NB4 (cell line): Measurements from ENCODE around the gene SYT12.
"Not testable (repeated sequence)": the region's sequence is repeated elsewhere in the genome, so short reads cannot be mapped to it uniquely, and the experiment has no call there.

Experiments
- DNase-seq: peaks from one replicate; pipeline ENCODE4 v3.0.0; 2010; ENCODE audit warnings: low read depth
- H3K4me3 ChIP-seq: one replicate; pipeline ENCODE4 v1.5.1; 2011; ENCODE audit warnings: mild to moderate bottlenecking, low read depth, low read length, moderate library complexity
- CTCF ChIP-seq: IDR thresholded peaks from one replicate; pipeline ENCODE4 v1.5.1; 2012; ENCODE audit warnings: low read depth, low read length
- MAX ChIP-seq: IDR thresholded peaks from 2 replicates; pipeline ENCODE4 v1.6.1; 2011; ENCODE audit warnings: low read depth, low read length
- MYC ChIP-seq: IDR thresholded peaks from 2 replicates; pipeline ENCODE4 v1.6.1; 2011; ENCODE audit warnings: low read depth, low read length
- POLR2A ChIP-seq: IDR thresholded peaks from 2 replicates; pipeline ENCODE4 v1.6.1; 2011; ENCODE audit warnings: mild to moderate bottlenecking; ENCODE audit not compliant: insufficient read length; ENCODE audit errors: extremely low read depth

Gene SYT12

GRCh38 chr11:67002921-67003411, 20.0 kb upstream of the SYT12 start:
- DNase-seq: no peak
- H3K4me3 ChIP-seq: no peak overlapping the region
- TF ChIP-seq MAX: no peak
- TF ChIP-seq CTCF: no peak
- no peak for TF ChIP-seq MYC
- TF ChIP-seq POLR2A: no peak

GRCh38 chr11:67005200-67005599, 17.7 kb upstream of the SYT12 start:
- DNase-seq: not testable (repeated sequence)

GRCh38 chr11:67006029-67006884, 16.7 kb upstream of the SYT12 start:
- DNase-seq: peak; percentile 85
- peak; percentile 60; the same call in 1 of the 2 replicates for TF ChIP-seq MAX
- no peak for TF ChIP-seq POLR2A
- TF ChIP-seq MYC: 0 out of 2 replicates have a peak, but pooled peaks have one; percentile 23
- no peak for TF ChIP-seq CTCF
- no peak overlapping the region for H3K4me3 ChIP-seq

More at GRCh38 chr11:67005200-67005599, 17.7 kb upstream of the SYT12 start:
- H3K4me3 ChIP-seq: not testable (repeated sequence)

DNA sequence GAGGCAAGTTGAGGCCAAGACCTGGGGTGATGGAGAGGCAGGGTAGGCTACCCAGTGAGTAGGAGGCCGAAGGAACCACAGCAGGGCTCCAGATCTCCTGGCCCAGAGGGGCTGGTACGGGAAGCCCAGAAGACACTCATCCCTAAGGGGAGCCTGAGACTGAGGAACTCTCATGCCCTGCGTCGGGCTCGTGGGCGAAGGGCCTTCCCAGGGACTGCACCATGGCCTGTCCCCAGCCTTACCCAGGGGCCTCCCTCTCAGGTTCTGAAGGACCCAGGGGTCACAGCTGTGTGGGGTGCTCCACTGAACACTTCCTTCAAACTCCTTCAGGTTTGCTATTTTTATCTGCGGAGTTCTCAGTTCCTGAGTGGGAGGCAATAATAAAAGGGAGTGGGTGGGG, 15.8 kb upstream of the SYT12 start:
- no peak overlapping the region for H3K4me3 ChIP-seq
- no peak for DNase-seq
- TF ChIP-seq POLR2A (no peak), MAX (no peak), CTCF (no peak), MYC (no peak)

- no peak for DNase-seq
Observed at GRCh38 chr11:67010296-67010905, 12.5 kb upstream of the SYT12 start.

More at GRCh38 chr11:67010296-67010905, 12.5 kb upstream of the SYT12 start:
- H3K4me3 ChIP-seq: no peak overlapping the region
- TF ChIP-seq CTCF: no peak
- TF ChIP-seq POLR2A: no peak
- TF ChIP-seq MYC: no peak
- TF ChIP-seq MAX: no peak
